Measurements from ENCODE around the gene ADM2.
"Not testable (repeated sequence)": the region's sequence is repeated elsewhere in the genome, so short reads cannot be mapped to it uniquely, and the experiment has no call there.

The ADM2 gene

DNA sequence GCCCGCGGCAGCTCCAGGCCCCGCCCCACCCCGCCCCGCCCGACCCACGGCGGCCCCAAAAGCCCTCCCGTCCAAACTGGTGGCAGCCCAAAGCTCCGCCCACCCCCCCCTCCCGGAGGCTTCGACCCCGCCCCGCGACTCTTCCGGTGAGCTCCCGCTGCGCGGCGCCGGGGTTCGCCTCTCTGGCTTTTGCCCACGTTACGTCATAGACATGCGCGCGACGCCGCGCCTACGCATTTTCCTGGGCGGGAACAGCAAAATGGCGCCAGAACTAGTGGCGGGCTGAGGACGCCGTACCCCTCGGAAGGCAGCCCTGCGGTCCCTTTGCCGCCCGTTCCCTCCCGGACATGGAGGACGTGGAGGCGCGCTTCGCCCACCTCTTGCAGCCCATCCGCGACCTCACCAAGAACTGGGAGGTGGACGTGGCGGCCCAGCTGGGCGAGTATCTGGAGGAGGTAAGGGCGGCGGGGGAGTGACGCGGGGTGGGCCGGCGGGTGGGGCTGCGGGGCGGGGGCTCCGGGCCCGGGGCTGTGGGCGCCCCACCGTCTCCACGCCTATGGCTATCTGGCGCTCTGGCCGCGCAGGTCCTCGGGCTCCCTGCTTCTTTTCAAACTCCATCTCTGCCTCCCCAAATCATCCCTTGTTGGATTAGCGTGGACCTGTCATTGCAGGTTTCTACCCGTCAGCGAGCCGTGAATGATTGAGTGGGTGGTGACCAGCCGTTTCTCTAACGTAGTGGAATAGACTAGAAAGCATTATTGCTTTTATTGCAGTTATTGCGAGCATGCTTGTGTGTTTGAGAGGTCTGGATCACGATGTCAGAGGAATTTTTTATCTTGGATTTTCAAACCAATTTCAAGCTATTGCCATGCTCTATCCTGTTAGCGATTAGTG is 26.9 kb downstream of the ADM2 start, which contains the start of gene NCAPH2:
Gene NCAPH2, plus strand, starts transcription at position 234 of the 894 bp plus-strand sequence. Its CDS starts 114 bp downstream, at position 348.
- DNase-seq, result peak; percentile 99

DNA sequence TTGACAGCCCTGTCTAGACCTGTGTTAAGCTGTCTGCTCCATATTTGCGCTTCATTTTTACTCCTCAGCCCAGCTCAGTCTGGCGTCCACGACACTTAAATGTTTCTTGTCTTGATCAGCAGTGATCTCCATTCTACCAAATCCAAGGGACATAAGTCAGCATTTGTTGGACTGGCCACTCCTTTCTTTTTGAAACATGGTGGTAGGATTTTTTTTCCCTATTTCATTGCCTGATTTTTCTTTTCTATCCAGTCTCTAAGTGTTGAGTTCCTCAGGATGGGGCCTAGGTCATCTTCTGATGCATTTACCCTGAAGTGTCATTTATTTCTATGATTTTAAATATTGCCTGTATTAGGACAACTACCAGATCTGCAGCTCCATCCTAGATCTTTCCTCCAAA is 27.6 kb downstream of the ADM2 start:
- DNase-seq, result peak; percentile 53

DNA sequence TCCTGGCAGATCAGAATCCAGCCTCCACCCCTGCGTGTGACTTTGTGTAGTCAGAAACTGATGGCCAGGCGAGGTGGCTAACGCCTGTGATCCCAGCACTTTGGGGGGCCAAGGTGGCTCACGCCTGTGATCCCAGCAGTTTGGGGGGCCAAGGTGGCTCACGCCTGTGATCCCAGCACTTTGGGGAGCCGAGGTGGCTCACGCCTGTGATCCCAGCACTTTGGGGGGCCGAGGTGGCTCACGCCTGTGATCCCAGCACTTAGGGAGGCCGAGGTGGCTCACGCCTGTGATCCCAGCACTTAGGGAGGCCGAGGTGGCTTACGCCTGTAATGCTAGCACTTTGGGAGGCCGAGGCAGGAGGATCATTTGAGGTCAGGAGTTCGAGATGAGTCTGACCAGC is 31.8 kb downstream of the ADM2 start:
- DNase-seq, result no peak

GRCh38 chr22:50516068-50516467 is 34.7 kb downstream of the ADM2 start:
- no peak for DNase-seq

DNA sequence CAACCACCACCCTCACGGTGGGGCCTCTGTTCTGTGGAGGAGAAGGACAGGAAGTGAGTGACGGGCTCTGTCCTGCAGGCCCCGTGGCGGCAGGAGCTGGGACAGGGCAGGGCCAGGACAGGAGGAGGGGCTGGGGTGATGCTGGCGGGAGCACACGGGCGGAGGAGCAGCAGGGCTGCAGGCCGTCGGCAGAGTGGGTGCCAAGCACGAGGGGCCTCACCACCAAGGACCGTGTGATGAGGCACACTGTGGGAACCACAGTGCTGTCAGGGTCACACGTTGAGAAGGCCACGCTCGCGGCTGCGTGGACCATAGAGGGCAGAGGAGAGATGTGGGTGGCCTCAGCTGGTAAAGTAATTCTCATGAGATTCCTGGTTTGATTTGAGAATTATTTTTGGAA is 35.5 kb downstream of the ADM2 start:
- no peak for DNase-seq

GRCh38 chr22:50517495-50518260 is 36.3 kb downstream of the ADM2 start:
- DNase-seq, result no peak

- no peak for DNase-seq
Measured at GRCh38 chr22:50518606-50519005, 37.3 kb downstream of the ADM2 start.

- DNase-seq, result no peak
Measured at GRCh38 chr22:50519151-50519550, 37.8 kb downstream of the ADM2 start.

- not testable (repeated sequence) for DNase-seq
Measured at GRCh38 chr22:50520184-50520583, 38.8 kb downstream of the ADM2 start.

DNA sequence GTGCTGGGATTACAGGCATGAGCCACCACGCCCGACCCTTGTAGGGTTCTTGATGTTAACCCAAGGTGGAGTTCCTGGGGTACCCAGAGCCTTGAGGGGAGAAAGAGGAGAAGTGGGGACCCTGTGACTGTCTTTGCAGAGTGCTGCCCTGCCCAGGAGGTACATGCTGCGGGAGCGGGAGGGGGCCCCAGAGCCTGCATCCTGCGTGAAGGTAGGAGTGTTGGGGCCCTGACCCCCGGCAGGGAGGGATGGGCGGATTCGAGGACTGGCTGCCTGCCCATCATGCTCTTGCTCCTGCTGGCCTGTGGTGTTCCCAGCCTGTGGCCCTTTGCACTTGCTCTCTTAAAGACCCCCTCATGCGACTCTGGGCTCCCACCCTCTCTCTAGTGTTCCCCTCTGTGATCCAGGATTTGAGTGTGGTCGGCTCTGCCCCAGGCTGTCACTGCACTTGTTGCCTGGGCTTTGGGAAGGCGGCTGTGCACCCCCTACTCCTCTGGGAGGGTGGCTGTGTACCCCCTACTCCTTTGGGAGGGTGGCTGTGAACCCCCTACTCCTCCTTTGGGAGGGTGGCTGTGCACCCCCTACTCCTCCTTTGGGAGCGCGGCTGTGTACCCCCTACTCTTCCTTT is 39.6 kb downstream of the ADM2 start:
- DNase-seq, result no peak

GRCh38 chr22:50521710-50522109 is 40.4 kb downstream of the ADM2 start:
- DNase-seq, result no peak

DNA sequence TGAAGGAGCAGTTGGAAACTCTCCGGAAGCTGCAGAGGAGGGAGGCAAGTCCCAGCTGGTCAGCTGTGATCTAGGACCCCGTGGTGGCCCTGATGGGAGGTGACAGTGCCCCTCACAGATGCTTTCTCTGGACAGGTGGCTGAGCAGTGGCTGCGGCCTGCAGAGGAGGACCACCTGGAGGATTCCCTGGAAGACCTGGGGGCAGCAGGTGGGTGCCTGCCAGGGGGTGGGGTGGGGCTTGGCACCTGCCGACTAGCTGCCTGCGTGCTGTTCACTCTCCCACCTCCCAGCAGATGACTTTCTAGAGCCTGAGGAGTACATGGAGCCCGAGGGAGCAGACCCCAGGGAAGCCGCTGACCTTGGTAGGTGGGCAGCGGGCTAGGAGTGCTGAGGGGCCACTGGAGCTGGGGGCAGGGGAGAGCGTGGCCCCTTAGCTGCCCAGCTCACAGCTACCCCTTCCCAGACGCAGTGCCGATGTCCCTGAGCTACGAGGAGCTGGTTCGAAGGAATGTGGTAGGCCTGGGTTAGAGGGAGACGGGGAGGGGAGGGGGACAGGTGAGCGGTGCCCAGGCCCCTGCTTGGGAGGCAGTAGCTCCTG is 41.0 kb downstream of the ADM2 start:
- DNase-seq, result no peak

GRCh38 chr22:50522806-50523438 is 41.6 kb downstream of the ADM2 start:
- no peak for DNase-seq

GRCh38 chr22:50523458-50523805 is 42.1 kb downstream of the ADM2 start:
- no peak for DNase-seq

GRCh38 chr22:50523806-50524675 is 42.7 kb downstream of the ADM2 start:
- no peak for DNase-seq

DNA sequence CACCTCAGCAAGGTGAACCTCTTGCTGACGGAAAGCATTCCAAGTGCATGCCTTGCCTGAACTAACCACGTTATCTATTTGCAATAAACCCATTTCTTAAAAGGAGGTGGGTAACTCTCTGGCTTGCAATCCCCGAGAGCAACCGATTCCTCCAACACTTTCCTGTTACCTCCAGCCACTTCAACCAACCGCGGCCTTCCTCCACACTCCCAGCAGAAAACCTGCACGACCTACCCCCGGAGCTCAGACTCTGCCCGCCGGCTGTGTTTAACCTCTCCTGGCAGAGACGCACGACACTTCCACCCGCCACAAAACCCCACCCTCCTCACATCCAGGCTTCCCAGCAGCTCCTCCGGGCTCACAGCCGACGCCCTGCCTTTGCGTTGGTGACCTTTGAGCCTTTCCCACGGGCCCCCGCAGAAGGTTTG is 43.3 kb downstream of the ADM2 start:
- DNase-seq, result peak; percentile 75

DNA sequence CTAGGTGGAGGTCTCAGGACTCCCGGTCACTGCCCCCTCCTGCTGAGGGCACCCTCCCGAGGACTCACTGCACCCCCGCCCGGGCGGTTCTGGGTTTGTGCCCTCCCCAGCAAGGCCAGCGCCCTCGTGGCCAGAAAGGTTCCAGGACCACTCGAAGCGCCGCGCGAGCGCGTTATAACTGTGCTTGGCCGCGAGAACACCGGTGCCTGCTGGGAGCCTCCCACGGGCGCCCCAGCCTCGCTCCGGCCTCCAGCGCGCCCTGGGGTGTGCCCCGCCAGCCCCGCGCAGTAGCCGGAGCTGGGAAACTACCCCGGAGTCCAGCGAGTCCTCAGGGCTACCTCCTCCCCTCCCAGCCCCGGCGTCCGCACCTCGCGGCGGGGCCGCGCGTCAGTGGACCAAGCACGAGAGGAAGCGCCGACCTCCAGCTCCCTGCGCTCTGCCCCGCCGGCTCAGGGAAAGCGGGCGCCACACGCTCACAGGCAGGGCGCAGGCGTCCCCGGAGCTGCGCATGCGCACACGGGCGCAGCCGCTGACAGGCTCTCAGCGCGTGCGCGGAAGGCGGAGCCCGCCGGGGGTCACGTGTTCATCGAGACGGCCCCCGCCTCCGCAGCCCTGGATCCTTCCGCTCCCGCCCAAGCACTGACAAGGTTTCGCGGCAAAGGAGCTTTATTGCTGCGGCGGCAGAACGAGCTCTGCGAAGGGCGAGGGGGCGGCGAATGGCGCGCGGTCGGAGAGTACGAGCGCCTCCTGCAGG is 43.9 kb downstream of the ADM2 start, which contains the start of gene SCO2:
Gene SCO2, minus strand, starts transcription at position 495 of the 754 bp plus-strand sequence. CDS start 1,187 bp downstream, outside the sequence.
- DNase-seq, result peak; percentile 99

DNA sequence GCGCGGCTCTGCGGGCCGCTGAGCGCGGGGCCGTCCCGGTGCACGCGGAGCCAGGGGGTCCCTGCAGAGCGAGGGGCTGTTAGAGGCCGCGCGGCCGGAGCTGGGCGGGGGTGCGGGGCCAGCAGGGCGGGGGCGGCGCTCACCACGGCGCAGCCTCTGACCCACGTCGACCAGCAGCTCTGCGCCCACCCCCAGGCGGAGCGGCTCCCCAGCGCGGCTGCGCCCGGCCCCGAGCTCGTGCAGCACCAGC is 44.4 kb downstream of the ADM2 start:
- DNase-seq, result no peak

GRCh38 chr22:50526108-50526833 is 44.9 kb downstream of the ADM2 start:
- DNase-seq, result peak; percentile 89

Data from NCI-H69 (cell line).